GM19099 (cell line): ENCODE results near the gene TBC1D16.

Experiments used
- POLR2A ChIP-seq: IDR thresholded peaks from 3 replicates; pipeline ENCODE4 v1.6.1; 2011; ENCODE audit warnings: low read depth; ENCODE audit not compliant: insufficient read length; ENCODE audit errors: extremely low read depth

TBC1D16 gene

DNA sequence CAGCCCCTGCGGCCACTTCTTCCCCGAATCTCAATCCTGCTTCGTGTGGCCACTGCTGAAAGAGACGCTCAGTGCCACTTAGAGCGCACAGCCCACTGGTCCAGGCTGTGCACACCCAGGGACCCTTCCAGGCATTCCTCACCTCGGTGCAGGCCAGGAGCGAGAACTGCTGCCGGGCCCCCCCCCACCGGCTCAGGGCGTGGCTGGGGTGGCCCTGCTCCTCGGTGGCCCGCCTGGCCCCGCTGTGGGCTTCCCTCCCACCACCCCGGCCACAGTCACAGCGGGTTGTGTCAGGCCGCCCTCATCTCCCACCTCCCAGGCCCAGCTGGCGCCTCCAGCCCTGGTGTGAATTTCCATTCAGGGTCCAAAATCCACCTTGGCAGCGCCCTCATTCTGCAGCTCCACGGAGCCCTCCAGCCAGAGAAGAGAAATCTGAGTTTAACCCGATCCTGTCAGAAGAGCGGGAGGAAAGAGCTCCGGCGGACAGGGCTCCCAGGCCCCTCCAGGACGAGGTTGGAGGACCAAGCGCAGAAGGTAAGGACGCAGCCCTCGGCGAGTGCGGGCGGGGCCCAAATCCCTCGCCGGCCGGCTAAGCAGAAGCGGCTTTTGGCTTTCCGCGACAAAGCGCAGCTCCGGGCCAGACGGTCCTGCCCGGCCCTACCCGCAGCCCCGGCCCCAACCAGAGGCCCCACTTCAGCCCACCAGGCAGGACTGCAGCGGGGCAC lies 12.0 kb downstream of the TBC1D16 start:
- no peak for TF ChIP-seq POLR2A

DNA sequence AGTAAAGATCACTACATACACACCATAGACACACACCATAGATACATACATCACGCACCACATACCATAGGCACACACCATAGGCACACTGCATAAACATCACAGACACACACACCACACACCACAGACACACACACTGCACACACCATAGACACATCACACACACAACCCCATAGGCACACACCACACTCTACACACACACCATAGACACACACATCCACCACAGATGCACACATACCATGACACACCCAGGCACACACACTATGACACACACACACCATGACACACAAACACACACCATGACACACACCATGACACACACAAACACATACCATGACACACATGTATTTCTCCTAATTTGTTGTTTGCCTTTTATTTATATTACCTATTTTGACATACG lies 14.1 kb downstream of the TBC1D16 start:
- no peak for TF ChIP-seq POLR2A

DNA sequence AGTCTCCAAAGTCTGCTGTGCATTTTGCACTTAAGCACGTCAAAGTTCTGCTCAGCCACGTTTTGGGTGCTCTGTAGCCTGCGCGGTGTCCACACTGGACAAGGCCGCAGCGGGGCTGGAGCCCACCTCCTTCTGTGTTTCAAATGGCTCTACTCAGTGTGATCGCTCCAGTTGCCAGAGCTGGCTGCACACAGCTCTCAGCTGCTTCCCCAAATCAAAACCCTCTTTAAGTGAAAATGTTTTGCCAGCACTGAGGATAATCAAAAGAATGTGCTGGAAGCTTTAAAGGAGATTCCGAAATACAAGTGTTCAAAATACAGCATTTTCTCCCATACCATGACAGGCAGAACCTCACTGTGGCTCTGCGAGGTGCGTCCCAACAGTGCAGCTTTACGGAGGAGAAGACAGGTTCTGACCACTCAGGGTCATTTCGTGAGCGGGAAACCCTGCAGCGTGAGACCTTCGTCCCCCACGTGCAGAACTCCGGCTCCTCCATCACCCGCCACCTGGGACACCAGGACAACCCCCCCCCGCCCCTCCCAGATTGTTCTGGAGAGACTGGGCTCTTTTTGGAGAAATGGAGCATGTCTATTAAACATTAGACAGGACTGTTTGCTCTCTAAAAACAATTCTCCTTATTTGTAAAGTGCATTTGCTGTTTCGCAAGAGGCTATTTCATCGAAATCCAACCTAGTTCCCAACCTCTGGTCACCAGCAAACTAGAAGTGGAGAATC lies 16.6 kb downstream of the TBC1D16 start:
- no peak for TF ChIP-seq POLR2A

DNA sequence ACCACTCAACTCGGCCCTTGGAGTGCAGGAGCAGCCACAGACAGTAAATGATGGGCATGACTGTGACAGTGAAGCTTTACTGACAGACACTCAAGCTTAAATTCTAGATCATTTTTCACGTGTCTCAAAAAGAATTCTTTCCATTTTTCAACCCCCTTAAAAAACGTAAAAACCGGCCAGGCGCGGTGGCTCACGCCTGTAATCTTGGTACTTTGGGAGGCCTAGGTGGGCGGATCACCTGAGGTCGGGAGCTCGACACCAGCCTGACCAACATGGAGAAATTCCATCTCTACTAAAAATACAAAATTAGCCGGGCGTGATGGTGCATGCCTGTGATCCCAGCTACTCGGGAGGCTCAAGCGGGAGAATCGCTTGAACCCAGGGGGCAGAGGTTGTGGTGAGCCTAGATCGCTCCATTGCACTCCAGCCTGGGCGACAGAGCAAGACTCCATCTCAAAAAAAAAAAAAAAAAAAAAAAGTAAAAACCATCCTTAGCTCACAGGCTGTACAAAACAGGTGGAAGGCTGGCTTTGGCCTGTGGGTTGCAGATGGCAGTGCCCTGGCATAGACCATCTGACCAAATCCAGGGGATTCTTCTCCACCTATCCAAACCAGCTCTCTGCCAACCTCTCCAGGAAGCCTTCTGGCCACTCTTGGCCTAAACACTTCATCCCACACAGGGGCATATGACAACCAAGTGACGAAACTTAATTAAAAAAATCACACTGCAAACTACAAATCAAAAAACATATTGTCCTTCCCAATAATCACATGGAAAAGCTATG lies 18.3 kb downstream of the TBC1D16 start:
- TF ChIP-seq POLR2A = no peak

DNA sequence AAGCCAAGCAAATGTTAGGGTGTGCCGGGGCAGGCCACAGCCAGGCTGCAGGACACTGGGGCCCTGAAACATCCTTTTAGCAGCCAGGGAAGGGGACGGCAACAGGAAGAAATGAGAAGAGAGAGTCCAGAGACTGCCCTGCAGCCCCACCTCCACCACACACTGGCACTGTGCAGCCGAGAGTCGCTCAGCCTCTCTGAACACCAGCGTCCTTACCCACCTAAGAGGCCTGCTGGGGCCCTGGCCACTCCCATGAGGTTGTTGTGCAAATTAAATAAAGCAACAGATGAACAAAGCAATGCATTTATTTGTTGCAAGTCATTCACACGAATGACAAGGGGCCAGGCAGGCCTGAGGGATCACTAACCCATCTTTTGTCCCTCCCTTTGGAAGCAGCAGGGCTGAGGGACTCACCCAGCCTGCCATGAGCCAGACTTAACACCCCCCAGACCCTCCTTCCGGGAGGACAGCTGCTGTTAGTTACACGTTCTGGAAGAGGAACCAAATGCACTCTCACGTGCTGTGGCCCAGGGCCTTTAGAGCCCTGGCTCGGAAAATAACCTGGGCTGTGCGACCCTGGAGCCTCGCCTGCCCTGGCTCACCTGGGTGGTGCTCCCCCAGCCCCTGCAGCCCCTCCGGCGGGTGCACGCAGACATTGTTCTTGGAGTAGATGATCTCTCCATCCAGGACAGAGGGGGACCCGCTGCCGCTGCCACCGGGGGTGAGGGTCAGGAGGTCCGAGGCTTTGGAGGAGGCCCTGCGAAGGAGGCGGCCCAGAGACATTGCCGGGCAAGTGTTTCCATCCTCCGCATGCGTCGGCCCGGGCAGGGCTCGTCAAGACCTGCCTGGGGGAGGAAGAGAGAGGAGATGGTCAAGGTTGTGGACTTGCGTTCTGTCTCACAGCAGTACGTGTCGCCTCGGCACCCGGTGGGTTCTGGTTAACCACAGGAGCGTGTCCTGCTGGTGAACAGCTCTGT lies 22.6 kb downstream of the TBC1D16 start:
- TF ChIP-seq POLR2A = no peak

DNA sequence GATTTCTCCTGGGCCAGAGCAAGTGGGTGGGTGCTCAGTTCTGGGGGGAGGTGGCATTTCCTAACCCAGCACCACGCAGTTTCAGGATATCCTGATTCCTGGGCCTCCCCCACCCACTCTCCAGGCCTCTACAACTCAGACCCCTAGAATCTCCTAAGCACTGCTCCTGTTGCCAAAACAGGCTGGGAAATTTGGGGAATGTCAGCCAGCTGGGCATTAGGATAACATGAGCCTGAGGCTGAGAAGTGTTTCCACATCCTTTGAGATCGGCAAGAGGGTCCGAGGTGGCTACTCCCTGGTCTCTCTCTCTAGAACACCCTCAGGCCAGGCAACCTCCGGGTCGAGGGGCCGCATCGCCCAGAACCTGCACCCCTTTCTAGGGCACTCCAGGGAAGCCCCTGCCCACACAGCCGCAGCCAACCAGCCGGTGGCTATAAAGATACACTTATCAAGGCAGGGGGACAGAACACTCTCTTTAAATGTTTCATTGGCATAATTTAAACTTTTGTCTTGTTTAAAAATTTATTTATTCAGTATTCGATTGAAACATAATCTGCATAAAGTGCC lies 23.6 kb downstream of the TBC1D16 start:
- no peak for TF ChIP-seq POLR2A

DNA sequence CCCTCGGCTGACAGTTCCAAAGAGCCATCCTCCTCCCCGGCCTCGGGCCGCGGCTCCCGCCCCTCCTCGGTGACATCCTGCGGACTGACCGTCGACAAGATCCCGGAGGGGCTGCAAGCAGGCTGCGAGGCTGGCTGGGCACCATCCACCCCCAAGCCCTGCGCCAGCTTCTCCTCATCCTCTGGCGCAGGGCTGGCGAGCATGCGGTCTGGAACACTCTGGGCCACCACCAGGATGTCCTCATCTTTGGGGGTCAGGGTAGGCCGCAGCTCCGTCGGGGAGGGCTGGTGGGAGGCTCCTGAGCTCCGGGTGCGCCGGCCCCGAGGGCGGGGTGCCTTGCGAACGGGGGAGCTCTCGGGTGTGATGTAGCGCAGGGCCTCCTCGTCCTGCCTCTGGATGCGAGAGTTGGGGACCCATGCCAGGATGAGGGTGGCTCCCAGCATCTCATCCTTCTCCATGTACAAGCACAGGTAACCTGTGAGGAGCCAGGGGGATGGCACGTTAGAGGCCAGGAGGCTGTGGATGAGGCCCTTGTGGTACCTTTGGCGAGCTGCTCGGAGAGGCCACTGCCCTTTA lies 25.3 kb downstream of the TBC1D16 start:
- no peak for TF ChIP-seq POLR2A

DNA sequence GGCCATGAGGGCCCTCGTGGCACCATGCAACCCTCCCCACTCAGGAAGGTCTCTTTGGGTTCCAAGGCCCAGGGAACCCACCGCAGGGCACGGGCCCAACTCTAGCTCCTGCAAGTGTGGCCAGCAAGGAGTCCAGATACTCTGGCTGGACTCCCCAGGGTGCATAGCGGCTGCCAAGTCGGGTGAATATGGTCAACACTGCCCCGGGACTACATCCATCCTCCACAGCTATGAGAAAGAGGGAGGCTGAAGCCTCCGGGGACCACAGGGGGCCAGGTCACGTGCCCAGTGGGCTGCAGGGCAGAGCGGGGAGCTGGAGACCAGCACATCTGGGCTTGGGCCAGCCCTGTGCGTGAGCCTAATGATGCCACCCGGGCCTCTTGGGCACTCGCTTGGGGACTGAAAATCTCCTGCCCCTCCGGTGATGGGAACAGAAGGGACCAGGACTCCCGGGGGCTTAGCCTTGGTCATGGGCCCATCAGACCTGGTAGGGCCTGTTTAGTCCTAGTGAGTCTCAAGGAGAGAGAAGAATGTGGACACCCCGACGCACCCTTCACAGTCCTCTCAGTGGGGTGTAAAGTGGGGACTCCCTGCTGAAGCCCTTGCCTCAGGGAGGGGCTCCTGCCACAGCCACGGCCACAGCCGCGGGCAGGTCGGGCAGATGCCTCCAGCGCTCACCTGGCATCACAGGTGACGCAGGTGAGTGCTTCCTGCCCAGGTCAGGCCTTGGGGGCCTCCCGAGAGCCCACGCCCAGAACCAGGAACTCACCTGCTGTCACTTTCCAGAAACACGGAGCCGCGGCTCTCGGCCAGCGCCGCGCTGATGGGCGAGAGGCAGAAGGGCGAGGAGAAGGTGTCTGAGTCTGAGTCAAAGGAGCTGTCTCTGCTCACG lies 26.0 kb downstream of the TBC1D16 start:
- TF ChIP-seq POLR2A = no peak

DNA sequence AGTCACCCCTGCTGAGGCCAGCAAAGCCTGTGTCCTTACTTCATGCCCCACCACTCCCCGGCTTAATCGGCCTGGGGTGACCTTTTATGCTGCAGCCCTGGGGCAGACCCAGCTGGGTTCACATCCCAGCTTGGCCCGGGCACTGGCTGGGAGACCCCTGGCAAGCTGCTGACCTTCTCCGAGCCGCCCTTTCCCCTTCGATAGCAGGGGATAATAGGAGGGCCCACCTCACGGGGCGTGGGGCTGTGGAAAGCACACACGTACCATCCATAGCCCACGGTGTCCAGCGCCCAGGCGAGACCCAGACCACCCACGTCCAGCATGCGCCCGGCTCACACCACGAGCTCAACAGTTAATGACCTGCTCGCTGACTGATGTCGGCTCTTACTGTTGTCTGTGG lies 26.8 kb downstream of the TBC1D16 start:
- no peak for TF ChIP-seq POLR2A

DNA sequence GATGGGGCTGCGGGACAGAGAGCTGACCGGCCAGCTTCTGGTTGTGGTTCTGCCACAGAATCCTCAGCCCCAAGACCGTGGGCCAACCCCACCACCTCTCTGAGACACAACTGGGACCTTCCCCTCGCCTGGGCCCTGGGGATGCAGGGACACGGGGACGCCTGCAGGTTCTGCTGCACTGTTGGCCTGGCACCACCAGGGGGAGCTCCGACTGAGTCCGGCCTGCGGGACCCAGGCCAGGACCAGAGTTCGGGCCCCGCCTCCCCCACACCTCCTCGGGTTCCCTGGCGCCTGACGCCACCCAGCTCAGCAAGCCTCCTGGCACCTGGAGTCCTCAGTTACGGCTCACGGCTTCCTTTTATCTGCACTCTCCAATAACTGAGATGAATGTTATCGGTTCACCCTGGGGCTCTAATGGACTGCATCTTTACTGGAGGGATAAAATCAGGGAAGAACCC lies 27.3 kb downstream of the TBC1D16 start:
- no peak for TF ChIP-seq POLR2A

DNA sequence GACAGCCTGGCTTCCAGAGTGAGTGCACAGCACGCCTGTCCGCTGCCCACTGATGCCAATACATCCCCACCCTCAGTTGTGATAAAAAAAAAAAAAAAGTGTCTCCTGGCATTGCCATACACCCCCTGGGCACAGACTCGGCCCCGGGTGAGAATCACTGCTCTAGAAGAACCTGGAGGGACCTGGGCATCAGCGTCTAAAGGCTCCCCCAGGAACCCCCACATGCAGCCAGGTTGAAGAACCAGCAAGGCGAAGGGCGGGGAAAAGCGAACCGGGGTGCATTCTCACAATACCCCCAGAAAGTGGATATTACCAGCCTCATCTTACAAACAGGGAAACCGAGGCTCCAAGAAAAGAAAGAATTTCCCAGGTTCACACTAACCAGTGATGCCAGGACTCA lies 27.7 kb downstream of the TBC1D16 start:
- TF ChIP-seq POLR2A = no peak

DNA sequence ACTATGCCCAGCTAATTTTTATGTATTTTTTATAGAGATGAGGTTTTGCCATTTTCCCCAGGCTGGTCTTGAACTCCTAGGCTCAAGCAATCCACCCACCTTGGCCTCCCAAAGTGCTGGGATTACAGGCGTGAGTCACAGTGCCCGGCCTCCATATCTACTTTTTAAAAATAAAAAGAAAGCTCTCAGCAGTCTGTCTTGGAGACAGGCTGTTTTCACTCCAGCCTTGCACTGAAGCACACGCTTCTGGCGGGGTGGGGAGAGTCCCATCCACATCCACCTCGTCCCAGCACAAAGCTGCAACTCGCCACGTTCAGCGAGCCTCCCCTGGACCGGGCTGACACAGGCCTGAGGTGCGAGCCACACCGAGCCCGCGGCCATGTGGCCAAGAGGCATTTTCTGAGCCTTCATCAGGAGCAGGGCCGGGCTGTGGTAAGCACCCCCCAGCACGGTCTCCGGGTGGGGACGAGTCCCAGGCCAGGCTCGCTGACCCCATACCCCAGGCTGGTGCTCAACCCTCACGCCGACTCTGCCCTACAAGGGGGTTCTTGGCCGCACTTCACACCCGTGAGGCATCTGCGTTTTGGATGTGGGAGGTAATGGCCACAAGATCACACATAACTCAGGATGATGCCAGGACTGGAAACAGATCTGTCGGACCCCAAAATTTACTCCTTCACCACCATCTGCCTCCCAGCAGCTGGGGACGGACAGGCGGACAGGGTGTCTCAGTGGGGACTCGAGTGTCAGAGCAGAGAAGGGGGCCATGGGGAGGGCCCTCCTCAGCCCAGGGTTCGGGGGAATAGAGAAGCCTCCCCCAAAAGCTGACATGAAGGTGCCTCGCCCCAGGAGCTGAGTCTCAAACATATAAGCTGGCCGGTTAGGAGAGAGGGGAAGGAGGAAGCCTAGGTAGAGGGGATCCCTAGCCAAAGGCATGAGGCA lies 28.6 kb downstream of the TBC1D16 start:
- TF ChIP-seq POLR2A = no peak
